HG03135 (cell line): ENCODE results near the gene ZC3H12D.
"Not testable (repeated sequence)": the region's sequence is repeated elsewhere in the genome, so short reads cannot be mapped to it uniquely, and the experiment has no call there.

ENCODE experiments used
- ATAC-seq: cut with Tn5 transposase; IDR thresholded peaks from one replicate; pipeline ENCODE4 v1.9.1; 2021; ENCODE audit warnings: mild to moderate bottlenecking, moderate library complexity; ENCODE audit not compliant: unreplicated experiment

Gene ZC3H12D

DNA sequence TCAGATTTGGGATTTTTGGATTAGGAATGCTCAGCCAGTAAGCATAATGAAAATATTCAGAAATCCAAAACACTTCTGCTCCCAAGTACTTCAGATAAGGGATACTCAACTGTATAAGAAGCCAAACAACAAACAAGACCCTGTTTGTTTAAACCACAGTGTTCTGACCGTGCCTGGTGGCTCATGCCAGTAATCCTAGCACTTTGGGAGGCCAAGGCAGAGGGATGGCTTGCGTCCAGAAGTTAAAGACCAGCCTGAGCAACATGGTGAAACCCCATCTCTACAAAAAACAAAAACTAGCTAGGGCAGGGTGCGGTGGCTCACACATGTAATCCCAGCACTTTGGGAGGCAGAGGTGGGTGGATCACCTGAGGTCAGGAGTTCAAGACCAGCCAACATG is 24.6 kb downstream of the ZC3H12D start:
- not testable (repeated sequence) for ATAC-seq

DNA sequence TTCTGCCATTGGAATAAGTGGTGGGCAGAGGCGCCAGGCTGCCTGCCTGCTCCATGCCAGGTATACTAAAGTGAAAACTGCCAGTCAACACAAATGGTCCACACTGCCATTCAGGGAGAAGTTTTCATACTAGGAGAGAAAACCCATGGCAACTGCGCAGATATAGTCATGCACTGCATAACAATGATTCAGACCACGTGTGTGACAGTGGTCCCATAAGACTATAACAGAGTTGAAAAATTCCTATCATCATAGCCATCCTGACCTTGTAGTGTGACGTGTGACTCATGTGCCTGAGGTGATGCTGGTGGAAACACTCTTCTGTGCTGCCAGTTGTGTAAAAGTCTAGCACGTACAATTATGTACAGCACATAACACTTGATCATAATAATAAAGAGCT is 25.1 kb downstream of the ZC3H12D start:
- ATAC-seq: no peak

- ATAC-seq: no peak
Observed at GRCh38 chr6:149458806-149459205, 26.0 kb downstream of the ZC3H12D start.

- no peak for ATAC-seq
Observed at GRCh38 chr6:149458196-149458595, 26.6 kb downstream of the ZC3H12D start.

- no peak for ATAC-seq
Observed at GRCh38 chr6:149457316-149457884, 27.4 kb downstream of the ZC3H12D start.

- ATAC-seq: no peak
Observed at GRCh38 chr6:149456311-149457021, 28.3 kb downstream of the ZC3H12D start.

GRCh38 chr6:149455031-149455732 is 29.6 kb downstream of the ZC3H12D start:
- ATAC-seq: no peak

- ATAC-seq: no peak
Observed at GRCh38 chr6:149454346-149454848, 30.4 kb downstream of the ZC3H12D start.

DNA sequence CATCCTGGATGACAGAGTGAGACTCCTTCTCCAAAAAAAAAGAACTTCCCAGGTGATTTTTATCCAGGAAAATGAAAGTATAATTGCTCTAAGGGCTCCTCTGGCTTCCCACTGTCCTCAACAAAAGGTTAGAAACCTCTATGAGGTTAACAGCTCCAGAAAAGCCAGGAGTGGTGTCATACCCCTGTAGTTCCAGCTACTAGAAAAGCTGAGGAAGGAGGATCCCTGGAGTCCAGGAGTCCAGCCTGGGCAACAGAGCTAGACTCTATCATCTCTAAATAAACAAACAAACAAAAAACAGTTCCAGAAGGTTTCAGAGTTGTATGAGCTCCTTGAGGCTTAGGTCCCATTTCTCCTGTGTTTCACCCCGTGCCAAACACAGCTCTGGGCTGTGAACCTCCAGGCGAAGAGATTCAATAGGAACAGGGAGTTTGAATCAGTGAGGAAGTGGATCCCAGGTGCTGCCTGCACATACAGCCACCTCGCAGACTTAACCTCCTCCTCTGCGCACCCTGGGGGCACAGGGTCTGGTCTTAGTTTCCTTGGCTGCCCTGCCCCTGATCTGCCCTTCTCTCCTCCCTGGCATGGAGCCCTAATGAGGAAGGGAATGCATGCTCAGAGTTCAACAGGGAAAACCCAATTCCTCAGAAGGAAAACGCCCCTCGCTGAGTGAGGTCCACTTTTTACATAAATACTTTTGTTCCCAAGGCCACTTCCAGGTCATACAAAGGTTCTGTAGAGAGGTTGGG is 31.0 kb downstream of the ZC3H12D start:
- no peak for ATAC-seq

DNA sequence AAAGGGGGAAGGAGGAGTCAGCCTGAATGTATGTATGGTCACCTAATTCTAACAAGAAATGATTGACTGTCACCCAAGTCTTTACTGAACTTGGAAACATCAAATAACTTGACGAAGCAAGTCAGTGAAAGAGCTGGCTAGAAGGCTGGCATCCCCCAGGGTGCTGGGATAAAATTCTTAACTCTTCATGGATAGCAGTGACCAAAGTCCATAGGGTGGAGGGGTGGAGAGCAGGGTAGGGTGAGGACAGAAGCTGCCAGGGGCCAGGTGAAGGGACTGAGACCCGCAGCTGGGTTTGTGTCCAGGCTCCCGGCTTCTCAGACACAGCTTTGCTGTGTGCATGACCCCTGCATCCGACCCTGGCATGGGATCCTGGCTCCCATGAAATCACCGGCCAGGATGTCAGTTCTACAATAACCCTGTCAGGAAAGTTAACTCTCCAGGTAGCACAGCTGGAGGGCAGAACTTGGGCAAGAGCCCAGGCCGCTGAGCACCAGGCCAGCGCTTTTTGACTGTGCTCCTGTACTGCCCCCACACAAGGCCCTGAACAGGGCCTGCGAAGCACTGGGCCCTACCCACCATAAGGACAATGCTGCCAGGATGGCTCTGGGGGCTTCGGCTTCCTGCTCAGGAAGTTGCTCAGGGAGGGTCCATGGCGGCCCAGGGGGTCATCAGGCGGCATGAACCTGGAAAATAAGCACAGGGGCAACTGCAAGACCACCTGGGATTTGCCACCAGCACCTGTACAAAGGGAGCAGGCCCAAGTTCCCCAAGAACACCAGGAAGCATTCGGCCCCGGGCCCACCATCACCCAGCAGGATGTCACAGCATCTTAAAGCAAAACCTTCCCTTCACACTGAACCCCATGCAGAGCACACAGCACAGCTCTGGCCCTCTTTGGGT is 32.5 kb downstream of the ZC3H12D start:
- no peak for ATAC-seq

GRCh38 chr6:149451376-149452036 is 33.3 kb downstream of the ZC3H12D start:
- ATAC-seq: no peak

- ATAC-seq: no peak
Observed at GRCh38 chr6:149450679-149451375, 34.0 kb downstream of the ZC3H12D start.

- ATAC-seq: no peak
Observed at GRCh38 chr6:149449831-149450678, 34.8 kb downstream of the ZC3H12D start.

DNA sequence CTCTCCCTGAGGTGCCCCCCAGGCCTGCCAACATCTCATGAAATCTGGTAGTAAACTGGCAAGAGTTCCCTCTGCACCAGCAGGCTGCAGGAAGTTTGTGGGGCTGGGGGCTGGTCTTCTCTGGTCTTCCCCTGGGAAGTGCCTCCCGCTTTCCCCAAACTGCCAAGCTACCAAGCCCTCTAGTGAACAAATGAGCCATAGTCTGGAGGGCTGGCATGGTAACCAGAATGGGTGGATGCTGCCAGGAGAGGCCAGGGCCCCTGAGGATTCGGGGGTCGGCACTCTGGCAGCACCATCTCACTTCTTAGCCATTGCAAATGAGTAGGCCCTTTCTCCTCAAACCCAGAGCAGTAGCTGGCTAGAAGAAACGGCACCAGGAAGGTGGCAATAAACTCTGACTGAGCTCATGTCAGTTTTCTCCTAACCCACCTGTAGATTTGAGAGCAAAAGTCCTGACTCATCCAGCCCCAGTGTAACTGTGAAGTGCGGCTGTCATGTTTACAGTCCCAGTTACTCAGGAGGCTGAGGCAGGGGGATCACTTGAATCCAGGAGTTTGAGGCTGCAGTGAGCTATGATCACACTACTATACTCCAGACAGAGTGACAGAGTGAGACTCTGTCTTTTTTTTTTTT is 35.9 kb downstream of the ZC3H12D start:
- ATAC-seq: no peak

DNA sequence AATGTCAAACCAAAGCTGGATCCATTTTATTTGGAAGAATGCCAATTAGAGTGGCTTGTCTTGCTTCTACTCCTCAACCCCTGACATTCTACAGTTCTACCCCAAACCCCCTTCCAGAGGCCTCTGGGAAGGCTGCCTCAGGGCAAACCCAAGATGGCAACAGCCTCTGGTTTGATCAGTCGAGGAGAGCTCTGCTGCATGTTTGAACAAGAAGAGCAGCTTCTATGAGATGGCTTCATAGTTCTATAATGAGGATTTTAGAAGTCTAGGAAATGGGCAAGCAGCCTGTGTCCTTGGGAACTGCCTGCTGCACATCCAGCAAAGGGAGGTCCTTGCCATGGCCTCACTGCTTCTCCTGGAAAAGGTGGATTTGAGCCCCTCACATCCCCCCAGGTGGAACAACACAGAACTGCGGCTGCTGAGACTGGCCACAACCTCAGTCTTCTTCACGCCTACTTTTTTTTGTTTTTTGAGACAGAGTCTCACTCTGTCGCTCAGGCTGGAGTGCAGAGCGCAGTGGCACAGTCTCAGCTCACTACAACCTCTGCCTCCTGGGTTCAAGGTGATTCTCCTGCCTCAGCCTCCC is 37.9 kb downstream of the ZC3H12D start:
- ATAC-seq: no peak

DNA sequence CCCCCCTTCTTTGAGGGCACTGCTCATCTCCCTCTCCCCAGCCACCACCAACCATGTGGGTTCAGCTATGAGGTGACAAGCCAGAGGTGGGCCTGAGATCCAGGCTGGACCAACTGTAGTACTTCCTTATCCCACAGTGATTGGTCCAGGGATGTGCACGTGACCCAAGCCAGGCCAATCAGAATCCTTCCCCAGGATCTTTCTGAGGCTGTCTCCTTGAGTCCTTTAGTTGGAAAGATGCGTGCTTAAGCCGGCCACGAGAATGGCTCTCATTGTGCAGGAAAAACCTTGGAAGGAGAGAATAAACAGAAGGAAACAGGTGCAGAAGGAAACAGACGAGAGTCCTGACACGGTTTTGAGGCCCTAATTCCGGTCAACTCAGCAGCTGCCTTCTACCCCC is 39.2 kb downstream of the ZC3H12D start:
- no peak for ATAC-seq

DNA sequence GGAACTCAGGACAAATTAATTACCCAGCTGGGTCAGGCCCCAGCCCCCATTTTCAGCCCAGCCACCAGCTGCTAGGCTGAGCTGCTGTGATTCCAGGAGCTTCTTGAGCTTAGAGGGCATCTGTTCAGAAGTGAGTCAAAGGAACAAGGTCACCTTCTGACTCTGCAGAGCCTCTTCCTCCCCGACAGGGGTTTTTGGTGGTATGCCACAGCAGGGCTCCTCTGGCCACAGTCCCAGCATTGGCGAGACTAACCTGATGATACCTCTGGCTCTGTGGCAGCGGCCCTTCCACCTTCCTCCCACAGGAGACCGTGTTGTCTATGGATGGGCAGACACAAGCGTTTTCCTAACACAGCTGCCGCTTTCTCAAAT is 39.7 kb downstream of the ZC3H12D start:
- no peak for ATAC-seq
